OCI-LY7 (cell line): ENCODE results near the gene SLC17A1. TPM values are rescaled to one million over a fixed set of nuclear protein-coding genes. Genes with fewer than 3 reads are reported as not detected.

Source experiments
- BruUV-seq: library from RNA; stranded (reverse); fragments of 400-500 nt; replicated peaks from 2 replicates; lab custom pipeline; 2021; lab: Mats Ljungman, UMichigan
- CTCF ChIA-PET: fragments of 300-600 bp; sonication (Branson Sonifier 250); formaldehyde crosslinking; loops from one replicate; lab custom pipeline; 2022; ENCODE audit warnings: antibody characterized with exemption; ENCODE audit not compliant: unreplicated experiment; lab: Charles Lee
- POLR2A ChIA-PET: fragments of 300-600 bp; sonication (Branson Sonifier 250); formaldehyde crosslinking; loops from one replicate; lab custom pipeline; 2022; ENCODE audit warnings: antibody characterized with exemption; lab: Charles Lee
- DNase-seq: peaks from one replicate; pipeline ENCODE4 v3.0.0-alpha.2; 2015; ENCODE audit warnings: low spot score
- H2AFZ ChIP-seq: fragments of 200-600 bp; sonication (generic), shearing (Covaris generic); 2 replicates; pipeline ENCODE4 v1.6.1; 2014; ENCODE audit warnings: mild to moderate bottlenecking, antibody characterized with exemption, low read length, moderate library complexity
- H3K27ac ChIP-seq: fragments of 200-600 bp; sonication (generic); 2 replicates; pipeline ENCODE4 v1.5.1; 2014; ENCODE audit warnings: mixed run types, low read depth, mild to moderate bottlenecking, moderate library complexity, low read length, inconsistent platforms; ENCODE audit not compliant: poor library complexity, severe bottlenecking
- H3K36me3 ChIP-seq: fragments of 200-600 bp; sonication (generic); 2 replicates; pipeline ENCODE4 v1.6.1; 2014; ENCODE audit warnings: mild to moderate bottlenecking, antibody characterized with exemption, low read length, moderate library complexity, mixed read lengths; ENCODE audit not compliant: insufficient read depth
- H3K4me1 ChIP-seq: fragments of 200-600 bp; sonication (generic); 2 replicates; pipeline ENCODE4 v1.5.1; 2014; ENCODE audit warnings: mild to moderate bottlenecking, low read length; ENCODE audit not compliant: insufficient read depth, poor library complexity, severe bottlenecking
- H3K4me2 ChIP-seq: fragments of 200-600 bp; sonication (generic); 2 replicates; pipeline ENCODE4 v1.6.1; 2014; ENCODE audit warnings: mild to moderate bottlenecking, low read length
- H3K4me3 ChIP-seq: fragments of 200-600 bp; sonication (generic); 2 replicates; pipeline ENCODE4 v1.5.1; 2014; ENCODE audit warnings: mild to moderate bottlenecking, low read depth, low read length; ENCODE audit not compliant: poor library complexity, severe bottlenecking
- H3K79me2 ChIP-seq: fragments of 200-600 bp; sonication (generic); 2 replicates; pipeline ENCODE4 v1.6.1; 2016; ENCODE audit warnings: low read depth, mild to moderate bottlenecking, low read length, moderate library complexity, mixed read lengths; ENCODE audit not compliant: insufficient read depth
- H3K9me2 ChIP-seq: fragments of 200-600 bp; sonication (generic); 2 replicates; pipeline ENCODE4 v1.6.1; 2016; ENCODE audit warnings: mild to moderate bottlenecking, low read length, mixed read lengths; ENCODE audit not compliant: insufficient read depth
- H3K9me3 ChIP-seq: fragments of 200-600 bp; sonication (generic); 2 replicates; pipeline ENCODE4 v1.6.1; 2014; ENCODE audit warnings: mild to moderate bottlenecking, mixed run types, low read length, mixed read lengths
- H4K20me1 ChIP-seq: fragments of 200-600 bp; sonication (generic); 2 replicates; pipeline ENCODE4 v1.6.1; 2014; ENCODE audit warnings: mild to moderate bottlenecking, antibody characterized with exemption, low read length, moderate library complexity, mixed read lengths; ENCODE audit not compliant: insufficient read depth
- EZH2phosphoT487 ChIP-seq: fragments of 200-600 bp; sonication (generic); IDR thresholded peaks from 2 replicates; pipeline ENCODE4 v1.6.1; 2018; ENCODE audit warnings: low read depth, borderline replicate concordance, mild to moderate bottlenecking, mixed run types, antibody characterized with exemption, low read length, moderate library complexity, mixed read lengths
- intact Hi-C: fragments of 100-400 bp; cut with micrococcal nuclease; formaldehyde crosslinking; loops from one replicate; pipeline ENCODE4 v1.10.0; 2022; ENCODE audit not compliant: unreplicated experiment
- total RNA-seq, 2 experiments: library from RNA; depleted of rRNA in 1 of 2; stranded (reverse); fragments of >200 nt in 1 of 2; shearing (Covaris generic) in 1 of 2; gene quantifications; 2 replicates each; pipeline ENCODE4 v1.2.3, GENCODE V29; 2014 to 2022
- TF ChIP-seq, protein P1 (sequence below): fragments of 200-600 bp; sonication (generic); conservative IDR thresholded peaks from 2 replicates; pipeline ENCODE4 v1.5.1; 2014; ENCODE audit warnings: mild to moderate bottlenecking, antibody characterized with exemption, low read length, moderate library complexity, mixed read lengths

Gene SLC17A1
- total RNA-seq, 2 experiments from 2014 or later = not detected

GRCh38 chr6:25832670-25833069 is 818 bp upstream of the SLC17A1 start:
- H3K4me2 ChIP-seq = no peak overlapping the region
- no peak overlapping the region for H3K27ac ChIP-seq
- H3K4me3 ChIP-seq = no peak overlapping the region
- H2AFZ ChIP-seq = no peak overlapping the region
- ChIA-PET CTCF (no interaction called here), POLR2A (no interaction called here)
- H3K9me2 ChIP-seq = no peaks in the 10 kb centered on the region
- H3K9me3 ChIP-seq = no peaks in the 10 kb centered on the region
- no TSS peak for BruUV-seq
- H3K4me1 ChIP-seq = no peaks in the 10 kb centered on the region
- DNase-seq = no peak
- no peaks in the 10 kb centered on the region for H4K20me1 ChIP-seq
- TF ChIP-seq, protein P1, sequence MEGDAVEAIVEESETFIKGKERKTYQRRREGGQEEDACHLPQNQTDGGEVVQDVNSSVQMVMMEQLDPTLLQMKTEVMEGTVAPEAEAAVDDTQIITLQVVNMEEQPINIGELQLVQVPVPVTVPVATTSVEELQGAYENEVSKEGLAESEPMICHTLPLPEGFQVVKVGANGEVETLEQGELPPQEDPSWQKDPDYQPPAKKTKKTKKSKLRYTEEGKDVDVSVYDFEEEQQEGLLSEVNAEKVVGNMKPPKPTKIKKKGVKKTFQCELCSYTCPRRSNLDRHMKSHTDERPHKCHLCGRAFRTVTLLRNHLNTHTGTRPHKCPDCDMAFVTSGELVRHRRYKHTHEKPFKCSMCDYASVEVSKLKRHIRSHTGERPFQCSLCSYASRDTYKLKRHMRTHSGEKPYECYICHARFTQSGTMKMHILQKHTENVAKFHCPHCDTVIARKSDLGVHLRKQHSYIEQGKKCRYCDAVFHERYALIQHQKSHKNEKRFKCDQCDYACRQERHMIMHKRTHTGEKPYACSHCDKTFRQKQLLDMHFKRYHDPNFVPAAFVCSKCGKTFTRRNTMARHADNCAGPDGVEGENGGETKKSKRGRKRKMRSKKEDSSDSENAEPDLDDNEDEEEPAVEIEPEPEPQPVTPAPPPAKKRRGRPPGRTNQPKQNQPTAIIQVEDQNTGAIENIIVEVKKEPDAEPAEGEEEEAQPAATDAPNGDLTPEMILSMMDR = no peak
- TF ChIP-seq EZH2phosphoT487 = no peak
- H3K79me2 ChIP-seq = no peaks in the 10 kb centered on the region
- no peaks in the 10 kb centered on the region for H3K36me3 ChIP-seq
- intact Hi-C loops = no loop called here

DNA sequence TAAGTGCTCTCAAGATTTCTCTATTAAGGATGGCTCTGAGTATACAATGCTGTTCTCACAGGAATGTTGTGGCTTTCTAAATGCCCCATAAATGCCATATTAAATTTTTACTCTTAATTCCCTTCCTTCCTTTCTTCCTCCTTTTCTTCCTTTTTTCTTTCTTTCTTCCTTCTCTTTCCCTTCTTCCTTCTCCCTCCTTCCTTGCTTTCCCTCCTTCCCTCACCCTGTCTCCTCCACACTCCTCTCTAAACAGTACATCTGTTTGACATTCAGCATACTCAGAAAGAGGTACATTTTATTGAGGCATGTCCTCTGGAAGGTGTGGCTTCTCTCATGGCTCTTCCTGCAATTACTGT is 433 bp upstream of the SLC17A1 start:
- ChIA-PET CTCF (no interaction called here), POLR2A (no interaction called here)
- no peak overlapping the region for H3K27ac ChIP-seq
- no peaks in the 10 kb centered on the region for H3K9me2 ChIP-seq
- no peak for DNase-seq
- H3K79me2 ChIP-seq = no peaks in the 10 kb centered on the region
- no peaks in the 10 kb centered on the region for H3K4me1 ChIP-seq
- no peak overlapping the region for H2AFZ ChIP-seq
- H4K20me1 ChIP-seq = no peaks in the 10 kb centered on the region
- no peak overlapping the region for H3K4me2 ChIP-seq
- intact Hi-C loops = no loop called here
- H3K36me3 ChIP-seq = no peaks in the 10 kb centered on the region
- no TSS peak for BruUV-seq
- no peaks in the 10 kb centered on the region for H3K9me3 ChIP-seq
- TF ChIP-seq EZH2phosphoT487 = no peak
- TF ChIP-seq, protein P1 = no peak
- H3K4me3 ChIP-seq = no peak overlapping the region

- CTCF ChIA-PET = no interaction called here
Measured at GRCh38 chr6:25830458-25830857, 1.4 kb downstream of the SLC17A1 start.

More at GRCh38 chr6:25830458-25830857, 1.4 kb downstream of the SLC17A1 start:
- no TSS peak for BruUV-seq
- Histone ChIP-seq H3K4me2 (no peak overlapping the region), H3K27ac (no peak overlapping the region), H3K9me2 (no peaks in the 10 kb centered on the region), H4K20me1 (no peaks in the 10 kb centered on the region), H2AFZ (no peak overlapping the region), H3K4me3 (no peak overlapping the region), H3K9me3 (no peaks in the 10 kb centered on the region), H3K79me2 (no peaks in the 10 kb centered on the region), H3K4me1 (no peaks in the 10 kb centered on the region), H3K36me3 (no peaks in the 10 kb centered on the region)
- DNase-seq = no peak
- intact Hi-C loops = no loop called here
- POLR2A ChIA-PET = no interaction called here
- TF ChIP-seq, protein P1 = no peak
- no peak for TF ChIP-seq EZH2phosphoT487
